Thymus (tissue), 11 donors: ENCODE results near the gene HAPLN3. TPM values are rescaled to one million over a fixed set of nuclear protein-coding genes. Genes with fewer than 3 reads are reported as not detected.

Source experiments
- DNase-seq, 9 donors: peaks; one replicate each; pipeline ENCODE4 v3.0.0-alpha.2; 2013; ENCODE audit warnings: low spot score in 9 of 9, low read depth in 6 of 9, missing footprints in 1 of 9
- H3K27ac ChIP-seq, 2 donors: one replicate each; pipeline ENCODE4 v1.5.1; 2013; ENCODE audit warnings: control low read depth in 1 of 2, low read depth in 1 of 2, low read length in 1 of 2, mild to moderate bottlenecking in 1 of 2, moderate library complexity in 1 of 2
- H3K27me3 ChIP-seq, 2 donors: one replicate each; pipeline ENCODE4 v1.5.1; 2013; ENCODE audit warnings: low read length in 1 of 2; ENCODE audit not compliant: control insufficient read depth in 2 of 2, insufficient read depth in 1 of 2
- H3K36me3 ChIP-seq, 2 donors: one replicate each; pipeline ENCODE4 v1.5.1; 2013; ENCODE audit warnings: low read length in 1 of 2, mild to moderate bottlenecking in 1 of 2, moderate library complexity in 1 of 2; ENCODE audit not compliant: control insufficient read depth in 2 of 2, insufficient read depth in 2 of 2
- H3K4me1 ChIP-seq, 2 donors: one replicate each; pipeline ENCODE4 v1.5.1; 2013; ENCODE audit warnings: low read length in 2 of 2; ENCODE audit not compliant: control insufficient read depth in 2 of 2, insufficient read depth in 2 of 2
- H3K4me3 ChIP-seq, 2 donors: one replicate each; pipeline ENCODE4 v1.5.1; 2013; ENCODE audit warnings: low read length in 2 of 2, control low read depth in 1 of 2, mild to moderate bottlenecking in 1 of 2
- H3K9me3 ChIP-seq, 2 donors: one replicate each; pipeline ENCODE4 v1.5.1; 2013; ENCODE audit warnings: low read length in 1 of 2, mild to moderate bottlenecking in 1 of 2; ENCODE audit not compliant: control insufficient read depth in 2 of 2, insufficient read depth in 1 of 2
- WGBS: extraction: QIAGEN DNeasy Blood & Tissue Kit; methylation state at CpG from one replicate; pipeline ENCODE4 v1.1.7; 2013; 5-methylcytosine and 5-hydroxymethylcytosine counted together
- polyA plus RNA-seq: library from polyadenylated mRNA; stranded (reverse); fragments of 200-250 nt; gene quantifications from one replicate; pipeline ENCODE4 v1.2.3, GENCODE V29; 2013
- total RNA-seq: library from RNA; stranded (reverse); fragments of 120-200 nt; gene quantifications from one replicate; pipeline ENCODE4 v1.2.4, GENCODE V29; 2013
- donor health status: healthy.

HAPLN3 gene
- total and polyA plus RNA-seq, 2 donors: 17.3 to 20.1 TPM

DNA sequence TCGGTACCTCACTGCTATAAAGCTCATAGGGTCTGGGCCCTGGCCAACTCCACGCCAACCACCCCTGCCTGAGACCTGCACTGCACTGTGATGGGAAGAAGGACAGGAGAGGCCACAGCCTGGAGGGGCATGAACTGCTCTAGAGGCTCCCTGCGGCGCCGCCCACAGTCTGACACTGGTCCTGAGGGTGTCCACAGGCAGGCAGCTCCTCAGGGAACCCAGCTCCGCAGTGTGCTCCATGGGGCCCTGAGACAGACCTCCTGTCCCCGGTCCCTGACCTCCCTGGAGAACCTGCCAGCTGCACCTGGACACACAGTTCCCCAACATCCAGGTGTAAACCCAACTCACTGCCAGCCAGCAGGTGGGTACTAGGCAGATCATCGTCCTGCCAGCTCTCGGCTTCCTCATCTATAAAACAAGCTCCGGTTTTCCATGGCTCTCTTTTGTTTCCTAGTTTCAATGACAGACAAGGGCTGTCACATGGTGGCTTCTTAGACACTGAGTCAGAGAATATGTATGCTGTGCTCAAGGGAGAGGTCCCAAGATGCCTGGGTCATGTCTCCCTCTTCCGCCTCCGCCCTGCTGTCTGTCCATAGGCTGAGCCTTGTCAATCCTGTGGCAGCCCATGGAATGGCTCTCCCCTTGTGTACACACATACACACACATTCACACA, 5.1 kb upstream of the HAPLN3 start:
- DNase-seq: no peak
- Histone ChIP-seq H3K27ac (no peak overlapping the region), H3K27me3 (peaks cover 4 to 17% of the 10 kb centered on the region in 2 donors), H3K4me3 (no peak overlapping the region), H3K36me3 (peaks cover 7 to 38% of the 10 kb centered on the region in 2 donors), H3K9me3 (no peaks in the 10 kb centered on the region), H3K4me1 (peaks cover 14 to 38% of the 10 kb centered on the region in 2 donors)
- 97% methylated on average over 12 of the region's 12 CpGs for WGBS

DNA sequence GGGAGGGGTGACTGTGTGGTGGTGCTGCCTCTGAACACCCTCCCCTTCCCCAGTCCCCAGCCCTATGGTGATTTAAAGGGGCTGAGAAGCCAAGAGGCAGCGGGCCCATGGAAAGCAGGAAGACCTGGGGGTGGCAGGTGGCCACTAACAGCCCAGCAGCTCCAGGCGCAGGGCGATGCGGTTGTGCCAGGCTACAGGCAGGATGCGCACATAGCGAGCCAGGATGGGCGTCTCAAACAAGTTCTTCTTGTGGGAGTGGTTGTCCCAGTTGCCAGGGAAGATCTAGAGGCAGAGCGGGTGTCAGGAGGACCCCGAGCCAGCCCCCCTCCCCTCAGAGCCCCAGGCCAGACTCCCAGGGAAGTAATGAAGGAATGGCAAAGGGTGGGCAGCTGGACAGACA, 3.9 kb upstream of the HAPLN3 start:
- no peak overlapping the region for H3K27ac ChIP-seq
- no peak for DNase-seq
- no peaks in the 10 kb centered on the region for H3K9me3 ChIP-seq
- peaks cover 7 to 37% of the 10 kb centered on the region in 2 donors for H3K36me3 ChIP-seq
- peaks cover 13 to 29% of the 10 kb centered on the region in 2 donors for H3K27me3 ChIP-seq
- H3K4me3 ChIP-seq: no peak overlapping the region
- 97% methylated on average over 9 of the region's 9 CpGs for WGBS
- peaks cover 12 to 38% of the 10 kb centered on the region in 2 donors for H3K4me1 ChIP-seq

DNA sequence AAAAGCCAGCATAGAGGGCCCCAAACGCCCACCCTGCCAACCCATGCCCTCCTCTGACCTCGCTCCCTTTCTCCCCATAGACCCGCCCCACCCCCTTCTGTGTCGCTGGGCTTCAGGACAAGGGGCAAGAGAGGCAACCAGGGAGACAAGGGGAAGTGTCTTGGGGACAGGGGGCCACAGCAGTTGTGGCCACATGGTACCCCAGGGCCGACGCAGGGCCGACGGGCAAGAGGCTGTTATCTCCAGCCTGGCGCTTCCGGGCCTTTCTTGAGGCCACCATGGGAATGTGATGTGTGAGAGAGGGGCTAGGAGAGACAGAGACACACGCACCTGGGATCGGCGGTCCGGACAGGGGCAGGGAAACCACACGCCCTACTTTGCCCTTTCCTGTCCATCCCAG, 3.4 kb upstream of the HAPLN3 start:
- Histone ChIP-seq H3K4me1 (peaks cover 7 to 33% of the 10 kb centered on the region in 2 donors), H3K36me3 (peaks cover 7 to 37% of the 10 kb centered on the region in 2 donors), H3K9me3 (no peaks in the 10 kb centered on the region), H3K27me3 (peaks cover 16 to 34% of the 10 kb centered on the region in 2 donors), H3K4me3 (no peak overlapping the region), H3K27ac (no peak overlapping the region)
- no peak for DNase-seq
- WGBS: 97% methylated on average over 15 of the region's 15 CpGs

DNA sequence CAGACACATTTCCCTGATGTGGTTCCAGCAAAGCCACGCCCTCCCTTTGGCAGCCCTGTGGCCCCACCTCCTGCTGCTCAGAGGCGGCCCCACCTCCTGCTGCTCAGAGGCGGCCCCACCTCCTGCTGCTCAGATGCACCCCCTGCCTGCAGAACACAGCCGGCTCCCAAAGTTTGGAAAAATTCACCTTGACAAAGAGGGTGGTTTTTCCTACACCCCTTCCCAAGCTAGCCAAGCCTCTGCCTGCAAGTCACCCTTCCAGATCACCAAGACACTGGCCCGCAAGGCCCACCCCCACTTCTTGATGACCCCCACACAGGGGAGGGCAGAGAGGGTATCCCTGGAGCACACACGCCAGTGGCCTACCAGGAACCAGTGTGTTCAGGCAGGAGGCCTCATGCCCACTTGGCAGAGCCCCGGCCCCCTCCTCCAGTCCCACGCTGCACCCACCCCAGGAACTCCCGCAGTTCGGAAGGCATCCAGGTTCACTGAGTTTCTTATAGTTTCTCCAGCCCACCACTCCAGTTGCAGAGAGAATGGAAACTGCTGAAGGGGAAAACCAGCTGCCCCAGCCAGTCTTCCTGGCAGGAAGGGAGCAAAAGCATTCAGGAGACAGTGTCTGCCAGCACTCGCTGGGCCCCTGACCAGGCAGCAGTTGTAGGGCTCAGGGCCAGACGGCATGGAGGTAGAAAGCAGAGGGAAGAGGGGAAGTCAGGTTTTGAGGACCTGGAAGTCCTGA, 2.3 kb upstream of the HAPLN3 start:
- H3K27me3 ChIP-seq: peaks cover 16 to 41% of the 10 kb centered on the region in 2 donors
- H3K4me3 ChIP-seq: no peak overlapping the region
- WGBS: 61% methylated on average over 12 of the region's 12 CpGs
- H3K36me3 ChIP-seq: peaks cover 4 to 31% of the 10 kb centered on the region in 2 donors
- H3K9me3 ChIP-seq: no peaks in the 10 kb centered on the region
- DNase-seq: peak in 8 of 9 donors; percentile 41 to 78 (median 64)
- H3K27ac ChIP-seq: peak overlapping the region in 1 of 2 donors; percentile 47
- peaks cover 7 to 32% of the 10 kb centered on the region in 2 donors for H3K4me1 ChIP-seq

DNA sequence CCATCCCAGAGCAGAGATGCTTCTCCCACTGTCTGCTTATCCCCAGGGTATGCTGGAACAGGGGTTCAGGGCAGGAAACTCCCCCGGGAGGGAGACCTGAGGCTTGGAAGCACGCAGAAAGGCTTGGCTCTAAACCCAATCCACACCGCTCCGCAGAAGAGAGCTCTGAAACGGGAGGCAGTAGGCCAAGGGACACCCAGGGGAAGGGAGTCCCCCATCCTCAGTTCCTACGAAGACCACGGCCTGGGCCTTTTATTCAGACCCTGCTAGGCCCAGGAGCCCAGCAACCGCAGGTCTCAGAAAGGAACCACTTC, 1.8 kb upstream of the HAPLN3 start:
- WGBS: 48% methylated on average over 8 of the region's 8 CpGs
- peak overlapping the region in 1 of 2 donors; percentile 47 for H3K27ac ChIP-seq
- peaks cover 0 to 26% of the 10 kb centered on the region in 2 donors for H3K36me3 ChIP-seq
- peaks cover 7 to 32% of the 10 kb centered on the region in 2 donors for H3K4me1 ChIP-seq
- no peaks in the 10 kb centered on the region for H3K9me3 ChIP-seq
- H3K4me3 ChIP-seq: no peak overlapping the region
- H3K27me3 ChIP-seq: peaks cover 16 to 42% of the 10 kb centered on the region in 2 donors
- DNase-seq: no peak

DNA sequence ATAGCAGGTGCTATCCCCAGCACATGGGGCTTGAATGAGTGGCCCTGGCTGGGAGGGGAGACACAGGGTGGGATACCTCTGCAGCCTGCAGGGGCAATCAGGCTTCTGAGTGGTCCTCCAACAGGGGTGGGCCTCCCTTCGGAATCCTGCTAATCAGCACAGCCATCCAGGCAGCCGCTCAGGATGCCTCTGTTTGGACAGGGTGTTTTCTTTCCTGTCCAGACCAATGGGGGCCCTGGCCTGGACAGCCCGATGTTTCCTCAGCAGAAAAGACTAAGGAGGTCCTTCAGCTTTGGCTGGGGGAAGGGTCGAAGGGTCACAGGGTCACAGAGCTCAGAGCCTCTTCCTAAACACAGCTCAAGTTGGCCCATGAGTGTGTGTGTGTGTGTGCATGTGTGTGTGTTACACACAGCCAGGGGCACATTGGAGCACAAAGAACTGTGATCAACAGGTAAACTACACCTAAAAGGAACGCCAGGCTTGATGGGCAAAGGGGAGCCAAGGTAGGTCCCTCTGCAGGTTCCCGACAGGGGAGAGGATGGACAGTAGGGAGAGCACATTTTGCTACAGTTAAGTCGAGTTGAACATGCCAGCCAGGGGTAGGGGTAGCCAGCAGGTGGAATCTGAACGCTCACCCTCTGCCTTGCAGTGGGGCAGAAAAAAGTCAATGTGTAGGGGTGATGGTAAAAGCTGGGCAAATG, 1.1 kb upstream of the HAPLN3 start:
- WGBS: 96% methylated on average over 8 of the region's 8 CpGs
- Histone ChIP-seq H3K36me3 (peaks cover 0 to 20% of the 10 kb centered on the region in 2 donors), H3K27ac (no peak overlapping the region), H3K9me3 (no peaks in the 10 kb centered on the region), H3K4me3 (no peak overlapping the region), H3K4me1 (peaks cover 7 to 32% of the 10 kb centered on the region in 2 donors), H3K27me3 (peaks cover 16 to 42% of the 10 kb centered on the region in 2 donors)
- no peak for DNase-seq

DNA sequence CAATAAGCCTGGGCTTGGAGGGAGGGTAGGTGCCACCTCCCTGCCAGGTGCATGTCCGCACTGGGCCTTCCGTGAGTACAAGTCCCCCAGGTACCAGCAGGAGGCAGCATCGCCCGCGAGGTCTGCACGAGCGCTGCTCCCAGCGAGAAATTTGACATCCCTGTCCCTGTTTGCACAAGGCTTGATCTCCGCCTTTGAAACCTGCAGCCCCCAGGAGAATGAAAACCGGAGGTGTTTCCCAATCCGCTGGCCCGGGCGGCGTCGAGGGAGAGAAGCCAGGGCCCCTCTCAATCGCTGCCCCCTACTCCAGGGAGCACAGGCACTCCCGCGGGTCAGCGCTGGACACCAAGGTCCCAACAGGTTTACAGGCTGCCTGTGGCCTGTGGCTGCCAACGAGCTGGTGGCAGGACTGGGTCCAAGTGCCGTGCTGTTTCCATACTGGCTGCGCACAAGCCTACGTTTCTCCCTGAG, 961 bp downstream of the HAPLN3 start:
- DNase-seq: peak in 6 of 9 donors; percentile 57 to 81 (median 66)
- 3% methylated on average over 23 of the region's 23 CpGs for WGBS
- peaks cover 0 to 8% of the 10 kb centered on the region in 2 donors for H3K36me3 ChIP-seq
- peaks cover 16 to 42% of the 10 kb centered on the region in 2 donors for H3K27me3 ChIP-seq
- no peak overlapping the region for H3K27ac ChIP-seq
- peaks cover 7 to 32% of the 10 kb centered on the region in 2 donors for H3K4me1 ChIP-seq
- H3K9me3 ChIP-seq: no peaks in the 10 kb centered on the region
- peak overlapping the region; percentile 38 for H3K4me3 ChIP-seq

DNA sequence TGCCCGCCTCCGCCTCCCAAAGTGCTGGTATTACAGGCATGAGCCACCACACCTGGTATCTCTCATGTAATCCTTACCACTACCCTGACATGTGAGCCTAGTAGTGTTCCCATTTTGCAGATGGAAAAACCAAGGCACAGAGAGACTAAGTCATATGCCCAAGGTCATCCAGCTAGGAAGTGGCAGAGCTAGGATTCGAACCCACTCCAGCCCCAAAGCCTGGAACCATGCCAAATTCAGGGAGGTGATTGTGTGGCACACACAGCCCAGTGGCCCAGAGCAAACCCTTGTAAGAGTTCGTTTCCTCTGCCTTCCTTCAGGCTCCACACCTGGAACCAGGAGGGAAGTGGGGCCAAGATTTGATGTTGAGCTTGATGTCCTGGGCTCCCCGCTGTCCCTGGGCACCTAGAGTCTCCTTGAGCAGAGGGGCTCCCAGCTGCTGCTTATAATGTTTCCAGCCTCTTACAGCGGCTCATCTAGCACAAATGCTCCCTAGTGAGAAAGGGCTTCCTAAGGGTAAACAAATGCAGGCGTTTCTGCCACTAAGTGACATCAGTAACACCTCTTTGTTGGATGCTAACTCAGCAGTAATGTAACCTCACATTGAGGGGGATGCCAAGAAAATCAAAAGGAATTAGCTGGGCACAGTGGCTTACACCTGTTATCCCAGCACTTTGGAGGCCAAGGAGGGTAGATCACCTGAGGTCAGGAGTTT, 3.6 kb downstream of the HAPLN3 start:
- no peak overlapping the region for H3K27ac ChIP-seq
- H3K9me3 ChIP-seq: no peaks in the 10 kb centered on the region
- H3K4me3 ChIP-seq: no peak overlapping the region
- no peaks in the 10 kb centered on the region for H3K36me3 ChIP-seq
- 92% methylated on average over 7 of the region's 7 CpGs for WGBS
- DNase-seq: no peak
- H3K27me3 ChIP-seq: peaks cover 16 to 36% of the 10 kb centered on the region in 2 donors
- H3K4me1 ChIP-seq: peaks cover 0 to 18% of the 10 kb centered on the region in 2 donors
